OCI-LY1 (cell line): ENCODE results near the gene PP2D1.

ENCODE experiments used
- EZH2 ChIP-seq: fragments of 200-600 bp; sonication (generic), shearing (Covaris generic); IDR thresholded peaks from 2 replicates; pipeline ENCODE4 v1.8.0; 2017; ENCODE audit warnings: borderline replicate concordance, mixed run types, mild to moderate bottlenecking, antibody characterized with exemption, low read length, moderate library complexity, mixed read lengths
- TF ChIP-seq, protein P1 (sequence below): fragments of 200-600 bp; sonication (generic), shearing (Covaris generic); IDR thresholded peaks from 2 replicates; pipeline ENCODE4 v1.5.1; 2017; ENCODE audit warnings: mild to moderate bottlenecking, antibody characterized with exemption, low read length, moderate library complexity, mixed read lengths

DNA sequence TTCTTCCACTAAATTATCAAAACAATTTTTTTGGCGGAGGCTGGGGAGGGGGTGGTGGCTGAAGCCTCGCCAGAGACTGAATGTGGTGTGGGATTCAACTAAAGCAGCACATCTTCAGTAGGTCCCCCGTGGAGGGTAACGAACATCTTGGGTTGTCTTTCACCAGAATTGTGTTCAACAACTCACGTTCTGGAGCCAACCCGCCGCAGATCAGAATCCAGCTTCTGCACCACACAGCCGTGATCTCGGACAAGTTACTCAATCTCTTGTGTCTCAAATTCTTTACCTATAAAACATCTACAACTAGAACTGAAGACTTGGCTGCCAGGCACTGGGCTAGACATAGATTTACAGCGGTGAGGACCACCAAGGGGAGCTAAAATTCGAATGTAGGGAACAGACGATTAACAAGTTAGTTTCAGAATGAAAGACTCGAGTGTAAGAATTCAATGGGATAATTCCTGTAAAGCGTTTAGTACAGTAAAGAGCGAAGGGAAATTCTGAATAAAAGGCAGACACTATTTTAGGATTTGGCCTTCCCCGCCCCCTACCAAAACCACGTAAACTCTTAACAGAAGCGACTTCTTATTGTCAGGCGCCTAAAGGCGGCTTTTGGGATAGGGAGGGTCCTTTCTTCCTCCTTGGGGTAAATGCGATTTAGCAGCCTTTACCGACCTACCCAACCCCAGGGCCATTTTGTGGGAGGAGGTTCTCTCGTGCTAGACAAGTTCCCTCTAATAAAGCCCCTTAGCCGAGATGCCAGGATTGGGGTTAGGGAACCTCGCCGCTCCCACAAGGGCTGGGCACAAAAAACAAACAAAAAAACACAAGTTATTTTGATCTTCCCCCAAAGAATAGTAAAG lies 65.9 kb downstream of the PP2D1 start:
- TF ChIP-seq EZH2 = no peak
- TF ChIP-seq, protein P1, sequence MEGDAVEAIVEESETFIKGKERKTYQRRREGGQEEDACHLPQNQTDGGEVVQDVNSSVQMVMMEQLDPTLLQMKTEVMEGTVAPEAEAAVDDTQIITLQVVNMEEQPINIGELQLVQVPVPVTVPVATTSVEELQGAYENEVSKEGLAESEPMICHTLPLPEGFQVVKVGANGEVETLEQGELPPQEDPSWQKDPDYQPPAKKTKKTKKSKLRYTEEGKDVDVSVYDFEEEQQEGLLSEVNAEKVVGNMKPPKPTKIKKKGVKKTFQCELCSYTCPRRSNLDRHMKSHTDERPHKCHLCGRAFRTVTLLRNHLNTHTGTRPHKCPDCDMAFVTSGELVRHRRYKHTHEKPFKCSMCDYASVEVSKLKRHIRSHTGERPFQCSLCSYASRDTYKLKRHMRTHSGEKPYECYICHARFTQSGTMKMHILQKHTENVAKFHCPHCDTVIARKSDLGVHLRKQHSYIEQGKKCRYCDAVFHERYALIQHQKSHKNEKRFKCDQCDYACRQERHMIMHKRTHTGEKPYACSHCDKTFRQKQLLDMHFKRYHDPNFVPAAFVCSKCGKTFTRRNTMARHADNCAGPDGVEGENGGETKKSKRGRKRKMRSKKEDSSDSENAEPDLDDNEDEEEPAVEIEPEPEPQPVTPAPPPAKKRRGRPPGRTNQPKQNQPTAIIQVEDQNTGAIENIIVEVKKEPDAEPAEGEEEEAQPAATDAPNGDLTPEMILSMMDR = no peak
